D341Med (cell line): ENCODE results near the gene CLCN3.
"Not testable (repeated sequence)": the region's sequence is repeated elsewhere in the genome, so short reads cannot be mapped to it uniquely, and the experiment has no call there.

Source experiments
- DNase-seq: peaks from one replicate; pipeline ENCODE4 v3.0.0; 2012; ENCODE audit warnings: low spot score

CLCN3 gene

GRCh38 chr4:169657470-169658107 lies 37.2 kb downstream of the CLCN3 start:
- DNase-seq, result no peak

DNA sequence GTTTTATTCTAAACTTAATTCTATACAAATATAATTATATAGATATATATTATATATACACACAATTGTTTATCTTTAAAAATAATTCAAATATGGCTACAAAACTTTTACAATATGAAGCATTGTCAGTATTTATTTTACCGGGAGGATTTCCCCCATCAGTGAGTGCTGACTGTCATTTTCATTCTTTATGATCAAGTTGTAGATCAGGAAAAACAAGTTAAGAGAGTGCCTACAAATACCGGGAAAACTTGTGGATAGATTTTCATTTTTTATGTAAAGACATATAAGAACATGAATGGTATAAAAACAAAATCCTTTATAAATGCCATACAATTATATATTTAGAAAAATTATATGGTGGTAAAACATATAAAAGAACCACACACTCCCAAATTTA lies 37.8 kb downstream of the CLCN3 start:
- DNase-seq, result no peak

DNA sequence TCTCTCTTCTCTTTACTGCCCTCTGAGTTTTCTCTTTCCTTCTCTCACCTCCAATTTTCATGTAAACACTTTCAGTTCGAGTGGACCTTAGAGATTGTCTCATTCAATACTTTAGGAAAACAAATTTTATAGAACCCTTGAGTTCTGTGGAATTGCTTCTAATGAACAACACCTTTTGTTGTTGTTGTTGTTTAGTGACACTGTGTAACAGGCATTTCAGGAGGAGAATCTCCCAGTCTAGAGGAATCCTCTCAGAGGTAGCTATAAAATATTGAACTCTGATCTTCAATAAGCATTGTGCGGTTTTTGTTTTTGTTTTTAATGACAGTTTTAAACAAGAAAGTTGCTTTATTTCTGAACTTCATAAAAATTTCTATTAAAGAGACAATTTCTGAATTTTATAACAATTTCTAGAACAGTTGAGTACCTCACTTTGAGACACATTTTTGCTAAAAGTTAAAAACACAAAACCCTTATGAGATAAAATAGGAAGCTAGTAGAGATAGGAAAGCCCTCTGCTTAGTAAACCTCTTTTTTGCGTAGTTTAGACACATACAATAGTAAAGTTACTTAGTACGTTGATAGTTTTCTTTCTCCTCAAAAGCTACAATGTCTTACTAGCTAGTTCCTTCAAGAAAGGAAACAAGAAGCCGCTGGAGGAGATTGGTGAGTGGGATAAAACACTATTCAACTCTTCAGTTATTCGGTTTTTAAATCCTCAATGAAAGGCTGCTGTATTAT lies 38.8 kb downstream of the CLCN3 start:
- DNase-seq, result no peak

DNA sequence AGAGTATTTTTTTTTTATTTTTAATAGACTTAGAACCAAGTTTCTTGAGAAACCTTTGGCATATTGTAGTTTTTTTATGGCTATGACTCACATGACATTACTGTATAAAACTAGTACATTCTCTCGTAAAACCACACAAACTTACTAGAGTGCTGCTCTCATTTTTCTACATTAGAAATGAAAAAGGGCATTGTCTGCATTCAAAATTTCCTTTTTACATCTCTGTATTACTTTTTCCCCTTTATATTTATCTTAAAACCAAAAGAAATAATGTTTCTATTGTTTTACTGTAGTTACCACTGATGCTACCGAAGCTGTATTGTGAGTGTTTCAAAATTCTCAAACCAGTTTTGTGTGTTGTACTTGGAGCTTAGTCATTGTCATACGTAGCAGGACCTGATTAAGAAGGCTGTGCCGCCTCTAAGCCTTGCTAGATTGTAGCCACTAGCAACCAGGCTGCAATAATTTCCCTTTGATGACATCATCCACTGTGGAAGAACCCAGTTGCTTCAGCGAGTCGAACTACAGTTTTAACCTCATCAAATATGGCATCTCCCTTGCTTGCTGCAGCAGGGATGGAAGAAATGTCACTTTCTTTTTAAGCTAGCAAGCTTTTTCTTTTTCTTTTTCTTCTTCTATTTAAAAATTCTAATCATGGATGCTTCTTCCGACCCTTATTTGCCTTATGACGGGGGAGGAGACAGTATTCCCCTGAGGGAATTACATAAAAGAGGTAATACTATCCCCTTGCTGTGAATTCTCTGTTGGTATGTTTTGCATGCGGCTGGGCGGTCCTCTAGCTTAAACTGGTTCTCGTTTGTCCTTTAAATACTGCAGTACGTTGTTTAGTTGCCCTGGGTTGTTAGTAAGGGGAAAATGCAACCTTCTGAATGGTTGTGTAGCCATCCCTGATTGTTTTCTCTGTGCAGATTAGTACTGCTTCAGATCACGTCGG lies 39.6 kb downstream of the CLCN3 start:
- DNase-seq, result peak; percentile 81

GRCh38 chr4:169660929-169661328 lies 40.6 kb downstream of the CLCN3 start:
- no peak for DNase-seq

DNA sequence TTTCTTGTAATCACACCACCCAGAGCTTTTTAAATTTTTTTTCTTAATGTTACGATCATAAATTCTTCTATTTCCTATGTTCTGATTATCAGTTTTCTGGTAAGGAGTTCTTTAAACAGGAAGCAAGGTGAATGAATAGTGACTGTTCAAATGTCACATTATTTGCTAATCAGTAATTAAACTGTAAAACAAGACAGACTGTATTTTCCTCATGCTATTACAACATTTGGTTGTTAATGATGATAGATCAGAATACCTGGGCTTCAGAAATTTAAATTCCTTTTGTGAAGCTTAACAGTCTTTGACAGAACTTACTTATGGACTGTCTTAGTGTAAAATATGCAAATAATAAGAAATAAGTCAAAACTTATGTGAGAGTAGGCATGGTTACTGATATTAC lies 41.4 kb downstream of the CLCN3 start:
- DNase-seq, result no peak

DNA sequence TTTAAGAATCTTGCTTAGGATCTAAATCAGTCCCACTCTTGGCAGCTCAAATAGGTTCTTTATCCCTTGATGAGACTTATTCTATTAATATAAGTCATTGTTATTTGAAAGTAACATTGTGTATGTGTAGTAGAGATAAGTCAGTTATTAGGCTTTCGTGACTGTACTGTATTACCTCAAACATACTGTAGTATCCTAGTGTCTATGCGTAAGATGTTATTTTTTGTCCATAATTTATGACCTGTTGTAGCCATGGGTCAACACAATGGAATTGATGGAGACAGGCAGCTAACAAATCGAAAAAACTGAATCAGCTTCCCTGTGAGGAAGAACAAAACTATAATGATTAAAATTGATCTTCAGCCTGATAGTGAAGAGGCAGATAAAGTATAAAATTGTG lies 41.8 kb downstream of the CLCN3 start:
- no peak for DNase-seq

GRCh38 chr4:169663402-169663801 lies 43.0 kb downstream of the CLCN3 start:
- no peak for DNase-seq

DNA sequence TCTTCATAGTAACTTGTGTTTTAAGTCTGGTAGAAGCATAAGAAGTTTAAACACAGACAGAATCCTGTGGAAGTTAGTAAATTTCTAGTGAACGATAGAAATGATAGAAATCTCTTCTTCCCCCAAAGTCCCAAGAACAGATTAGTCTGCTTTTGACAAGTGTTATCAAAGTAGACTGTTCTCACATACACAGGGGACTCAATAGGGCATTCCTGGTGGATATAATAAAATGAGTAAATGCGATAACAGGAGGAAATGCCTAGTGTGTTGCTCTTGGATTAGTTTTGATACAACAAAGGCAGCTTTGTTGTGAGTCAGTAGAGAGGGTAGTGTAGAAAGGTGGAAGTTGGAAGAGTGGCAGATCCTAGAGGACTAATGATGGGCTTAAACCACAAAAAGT lies 43.5 kb downstream of the CLCN3 start:
- no peak for DNase-seq

DNA sequence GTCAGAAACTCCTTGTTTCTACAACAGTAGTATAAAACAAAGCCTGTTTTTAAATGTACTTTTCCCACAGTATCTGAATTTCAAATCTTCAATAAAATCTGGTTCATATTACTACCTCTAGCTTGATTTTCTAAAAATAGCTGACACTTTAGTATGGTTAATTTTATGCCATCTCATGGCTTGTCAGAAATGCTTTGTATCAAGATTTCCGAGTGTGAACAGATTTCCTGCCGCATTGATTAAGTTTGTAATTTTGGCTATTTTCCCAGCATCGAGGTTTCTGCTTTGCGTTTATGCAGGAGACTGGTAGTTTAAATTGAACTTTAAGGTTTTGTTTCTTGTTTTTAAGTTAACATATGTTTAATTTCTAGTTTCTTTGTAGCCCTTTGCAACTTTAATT lies 44.2 kb downstream of the CLCN3 start:
- no peak for DNase-seq

- no peak for DNase-seq
Observed at GRCh38 chr4:169665046-169665737, 44.8 kb downstream of the CLCN3 start.

- no peak for DNase-seq
Observed at GRCh38 chr4:169668069-169668721, 47.8 kb downstream of the CLCN3 start.

- DNase-seq, result no peak
Observed at GRCh38 chr4:169675825-169676224, 55.4 kb downstream of the CLCN3 start.

GRCh38 chr4:169677150-169677748 lies 56.9 kb downstream of the CLCN3 start:
- DNase-seq, result no peak

GRCh38 chr4:169678486-169678885 lies 58.1 kb downstream of the CLCN3 start:
- not testable (repeated sequence) for DNase-seq

DNA sequence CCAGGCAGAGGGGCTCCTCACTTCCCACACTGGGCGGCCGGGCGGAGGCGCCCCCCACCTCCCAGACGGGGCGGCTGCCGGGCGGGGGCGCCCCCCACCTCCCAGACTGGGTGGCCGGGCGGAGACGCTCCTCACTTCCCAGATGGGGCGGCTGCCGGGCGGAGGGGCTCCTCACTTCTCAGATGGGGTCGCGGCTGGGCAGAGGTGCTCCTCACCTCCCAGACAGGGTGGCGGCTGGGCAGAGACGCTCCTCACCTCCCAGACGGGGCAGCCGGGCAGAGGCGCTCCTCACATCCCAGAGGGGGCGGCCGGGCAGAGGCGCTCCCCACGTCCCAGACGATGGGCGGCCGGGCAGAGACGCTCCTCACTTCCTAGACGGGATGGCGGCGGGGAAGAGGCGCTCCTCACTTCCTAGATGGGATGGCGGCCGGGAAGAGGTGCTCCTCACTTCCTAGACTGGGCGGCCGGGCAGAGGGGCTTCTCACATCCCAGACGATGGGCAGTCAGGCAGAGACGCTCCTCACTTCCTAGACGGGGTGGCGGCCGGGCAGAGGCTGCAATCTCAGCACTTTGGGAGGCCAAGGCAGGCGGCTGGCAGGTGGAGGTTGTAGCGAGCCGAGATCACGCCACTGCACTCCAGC lies 58.7 kb downstream of the CLCN3 start:
- not testable (repeated sequence) for DNase-seq

- no peak for DNase-seq
Observed at GRCh38 chr4:169682372-169683047, 62.1 kb downstream of the CLCN3 start.

GRCh38 chr4:169689681-169690080 lies 69.3 kb downstream of the CLCN3 start:
- DNase-seq, result no peak

GRCh38 chr4:169690787-169691186 lies 70.4 kb downstream of the CLCN3 start:
- DNase-seq, result no peak

DNA sequence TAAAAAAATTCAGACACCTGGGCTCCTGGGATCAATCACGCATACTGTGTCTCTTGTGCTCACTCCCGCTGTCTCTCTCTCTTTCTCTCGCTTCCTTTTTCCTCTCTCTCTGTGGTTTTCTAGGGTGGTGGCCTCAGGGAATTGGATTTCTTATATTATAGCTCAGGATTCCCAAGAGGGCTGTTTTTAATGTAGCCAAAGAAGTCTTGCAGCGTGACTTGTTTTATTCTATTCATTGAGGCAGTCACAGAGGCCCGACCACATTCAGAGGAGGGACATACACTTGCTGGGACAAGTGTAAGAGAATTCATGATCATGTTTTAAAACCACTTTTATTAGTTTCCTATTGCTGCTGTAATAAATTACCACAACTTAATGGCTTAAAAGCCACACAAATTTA lies 78.0 kb downstream of the CLCN3 start:
- no peak for DNase-seq
